RWPE1 (cell line): ENCODE results near the gene ASB4.

ENCODE experiments used
- CTCF ChIA-PET: fragments of 350-600 bp; sonication (Branson Sonifier 250); formaldehyde crosslinking; extraction: SDS; loops from one replicate; lab custom pipeline; 2021; lab: Yijun Ruan, JAX
- POLR2A ChIA-PET: fragments of 400-600 bp; formaldehyde crosslinking; extraction: SDS; loops from one replicate; lab custom pipeline; 2020; ENCODE audit warnings: antibody characterized with exemption; ENCODE audit not compliant: low non-redundant PET; lab: Yijun Ruan, JAX
- DNase-seq: peaks from one replicate; pipeline ENCODE4 v3.0.0; 2012; ENCODE audit warnings: low spot score
- H3K27ac ChIP-seq: fragments of 450-650 bp; 2 replicates; pipeline ENCODE4 v1.5.1; 2017
- TF ChIP-seq, protein P1 (sequence below): fragments of 450-650 bp; conservative IDR thresholded peaks from 2 replicates; pipeline ENCODE4 v1.5.1; 2017; ENCODE audit warnings: low read depth, mild to moderate bottlenecking

Gene ASB4

DNA sequence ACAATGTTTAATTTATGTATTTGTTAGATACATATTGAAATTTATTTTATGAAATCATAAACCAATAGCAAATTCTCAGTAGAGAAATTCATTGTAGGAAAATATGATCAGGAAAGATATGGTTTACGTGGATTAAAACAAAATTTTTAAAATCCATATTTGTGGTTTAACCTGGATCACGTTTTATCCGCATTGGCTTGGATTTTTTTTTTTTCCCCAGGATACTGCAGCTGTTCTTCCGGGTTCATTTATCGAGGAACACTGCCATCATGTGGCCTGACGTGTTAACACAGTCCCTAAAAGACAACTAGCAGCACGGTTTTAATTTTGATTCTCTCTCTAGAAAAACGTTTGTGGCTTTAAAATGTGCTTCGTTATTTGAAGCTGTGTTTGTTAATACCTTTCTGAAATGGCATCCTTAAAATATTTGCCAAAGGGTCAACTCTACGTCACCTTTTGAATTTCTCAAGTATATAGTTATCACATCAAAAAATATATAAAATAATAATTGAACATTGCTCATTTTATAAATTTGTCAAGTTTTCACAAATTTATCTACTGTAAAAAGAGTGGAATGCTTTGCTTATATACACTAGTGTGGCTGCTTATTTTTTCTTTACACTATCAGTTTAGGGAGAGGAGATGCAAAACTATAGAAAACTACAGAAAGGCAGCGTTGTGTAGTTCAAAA lies 8.7 kb upstream of the ASB4 start:
- DNase-seq: peak; percentile 70
- ChIA-PET CTCF (interaction anchor here (0.5 to 1.6 kb wide), 22 partner anchors 12 to 1742 kb away, joined by 3 to 8 read pairs (median 3); partner anchors contain the start of gene PON3), POLR2A (interaction anchor here (0.6 kb wide), 1 partner anchor 821 kb away, joined by 4 read pairs; the partner anchor contains the start of gene SGCE)
- TF ChIP-seq, protein P1, sequence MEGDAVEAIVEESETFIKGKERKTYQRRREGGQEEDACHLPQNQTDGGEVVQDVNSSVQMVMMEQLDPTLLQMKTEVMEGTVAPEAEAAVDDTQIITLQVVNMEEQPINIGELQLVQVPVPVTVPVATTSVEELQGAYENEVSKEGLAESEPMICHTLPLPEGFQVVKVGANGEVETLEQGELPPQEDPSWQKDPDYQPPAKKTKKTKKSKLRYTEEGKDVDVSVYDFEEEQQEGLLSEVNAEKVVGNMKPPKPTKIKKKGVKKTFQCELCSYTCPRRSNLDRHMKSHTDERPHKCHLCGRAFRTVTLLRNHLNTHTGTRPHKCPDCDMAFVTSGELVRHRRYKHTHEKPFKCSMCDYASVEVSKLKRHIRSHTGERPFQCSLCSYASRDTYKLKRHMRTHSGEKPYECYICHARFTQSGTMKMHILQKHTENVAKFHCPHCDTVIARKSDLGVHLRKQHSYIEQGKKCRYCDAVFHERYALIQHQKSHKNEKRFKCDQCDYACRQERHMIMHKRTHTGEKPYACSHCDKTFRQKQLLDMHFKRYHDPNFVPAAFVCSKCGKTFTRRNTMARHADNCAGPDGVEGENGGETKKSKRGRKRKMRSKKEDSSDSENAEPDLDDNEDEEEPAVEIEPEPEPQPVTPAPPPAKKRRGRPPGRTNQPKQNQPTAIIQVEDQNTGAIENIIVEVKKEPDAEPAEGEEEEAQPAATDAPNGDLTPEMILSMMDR: peak; percentile 87
- H3K27ac ChIP-seq: no peak overlapping the region

DNA sequence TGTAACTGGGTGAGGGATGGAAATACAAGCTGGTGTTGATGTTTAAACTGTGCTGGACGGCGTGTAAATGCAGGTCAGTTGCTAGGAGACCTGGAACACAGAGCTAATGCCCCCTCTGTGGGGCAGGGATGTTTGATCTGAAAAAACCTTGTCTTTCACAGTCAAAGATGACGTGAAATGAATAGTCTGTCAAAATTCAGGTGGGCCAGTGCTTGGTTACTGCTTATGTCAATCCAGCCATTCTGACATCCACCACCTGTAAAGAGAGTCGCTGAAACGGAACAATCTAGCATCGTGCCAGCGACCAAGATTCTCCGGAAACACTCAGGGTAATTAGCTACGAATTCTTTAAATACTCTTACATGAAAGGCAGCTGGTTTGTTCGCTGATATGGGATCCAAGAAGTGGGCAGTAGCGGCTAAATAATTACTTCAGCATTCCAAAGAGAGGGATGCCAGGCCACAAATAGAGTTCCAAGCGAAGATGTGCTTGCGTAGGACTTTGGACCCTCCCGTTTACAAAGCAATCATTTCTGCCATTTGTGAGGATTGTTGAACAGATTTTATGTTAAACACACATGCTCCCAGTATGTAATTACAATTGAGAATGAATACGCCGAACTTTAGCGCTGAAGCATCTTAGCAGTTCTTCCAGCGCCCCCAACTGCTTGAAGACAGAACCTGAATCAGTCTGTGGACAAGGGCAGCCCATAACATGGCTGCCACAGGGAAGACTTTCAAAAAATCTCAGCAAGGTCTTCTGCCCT lies 7.3 kb upstream of the ASB4 start:
- H3K27ac ChIP-seq: no peak overlapping the region
- DNase-seq: no peak
- ChIA-PET POLR2A (no interaction called here), CTCF (interaction anchor here (0.7 kb wide), 1 partner anchor 208 kb away, joined by 3 read pairs; no protein-coding TSS in a partner anchor)
- TF ChIP-seq, protein P1: 0 out of 2 replicates have a peak, but pooled peaks have one; percentile 8

- H3K27ac ChIP-seq: no peak overlapping the region
- TF ChIP-seq, protein P1: no peak
- POLR2A ChIA-PET: no interaction called here
- DNase-seq: no peak
- CTCF ChIA-PET: interaction anchor here (0.6 kb wide), 2 partner anchors 208 to 1516 kb away, joined by 3 read pairs; no protein-coding TSS in a partner anchor
These were observed 5.6 kb upstream of the ASB4 start for GRCh38 chr7:95479992-95480624.

- CTCF ChIA-PET: no interaction called here
- TF ChIP-seq, protein P1: no peak
- H3K27ac ChIP-seq: no peak overlapping the region
- POLR2A ChIA-PET: no interaction called here
- DNase-seq: no peak
These were observed 4.2 kb upstream of the ASB4 start for GRCh38 chr7:95481271-95482165.

DNA sequence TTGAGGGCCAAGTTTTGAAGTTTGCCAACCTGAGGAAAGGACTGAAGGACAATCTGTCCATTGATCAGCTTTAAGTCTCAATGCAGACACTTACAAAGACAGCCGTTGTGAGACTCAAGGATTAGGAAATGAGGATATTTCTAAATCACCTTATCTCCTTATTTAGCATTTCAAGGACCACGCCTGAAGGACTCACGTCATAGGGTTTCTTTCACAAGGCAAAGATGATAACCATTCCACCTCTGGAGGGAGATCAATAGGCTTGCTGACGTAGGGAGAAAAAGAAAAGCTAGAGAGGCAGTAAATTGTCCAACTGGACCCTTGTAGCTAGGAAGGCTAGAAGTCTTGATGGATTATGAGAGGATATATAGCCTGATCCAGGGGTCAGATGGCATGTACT lies 3.3 kb upstream of the ASB4 start:
- ChIA-PET POLR2A (no interaction called here), CTCF (no interaction called here)

More for the DNA sequence above, 3.3 kb upstream of the ASB4 start:
- DNase-seq: no peak
- TF ChIP-seq, protein P1: no peak
- no peak overlapping the region for H3K27ac ChIP-seq
